GM18909 (cell line): Measurements from ENCODE around the gene TDRD9.
"Not testable (repeated sequence)": the region's sequence is repeated elsewhere in the genome, so short reads cannot be mapped to it uniquely, and the experiment has no call there.

Experiments used
- ATAC-seq: cut with Tn5 transposase; IDR thresholded peaks from one replicate; pipeline ENCODE4 v1.9.1; 2021; ENCODE audit warnings: mild to moderate bottlenecking; ENCODE audit not compliant: unreplicated experiment, poor library complexity

The TDRD9 gene

GRCh38 chr14:103969961-103970360, 41.7 kb downstream of the TDRD9 start:
- no peak for ATAC-seq

GRCh38 chr14:103973354-103973753, 45.1 kb downstream of the TDRD9 start:
- ATAC-seq: no peak

DNA sequence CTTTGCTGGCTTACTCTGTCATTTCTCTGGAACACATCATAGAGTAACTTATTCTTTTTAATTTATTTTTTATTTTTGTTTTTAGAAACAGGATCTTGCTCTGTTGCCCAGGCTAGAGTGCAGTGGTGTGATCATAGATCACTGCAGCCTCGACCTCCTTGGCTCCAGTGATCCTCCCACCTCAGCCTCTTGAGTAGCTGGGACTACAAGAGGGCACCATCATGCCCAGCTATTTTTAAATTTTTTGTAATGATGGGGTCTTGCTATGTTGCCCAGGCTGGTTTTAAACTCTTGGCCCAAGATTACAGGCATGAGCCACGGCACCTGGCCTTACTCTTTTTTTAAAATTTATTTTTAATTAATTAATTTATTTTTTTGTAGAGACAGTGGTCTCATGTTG, 46.3 kb downstream of the TDRD9 start:
- ATAC-seq: no peak

DNA sequence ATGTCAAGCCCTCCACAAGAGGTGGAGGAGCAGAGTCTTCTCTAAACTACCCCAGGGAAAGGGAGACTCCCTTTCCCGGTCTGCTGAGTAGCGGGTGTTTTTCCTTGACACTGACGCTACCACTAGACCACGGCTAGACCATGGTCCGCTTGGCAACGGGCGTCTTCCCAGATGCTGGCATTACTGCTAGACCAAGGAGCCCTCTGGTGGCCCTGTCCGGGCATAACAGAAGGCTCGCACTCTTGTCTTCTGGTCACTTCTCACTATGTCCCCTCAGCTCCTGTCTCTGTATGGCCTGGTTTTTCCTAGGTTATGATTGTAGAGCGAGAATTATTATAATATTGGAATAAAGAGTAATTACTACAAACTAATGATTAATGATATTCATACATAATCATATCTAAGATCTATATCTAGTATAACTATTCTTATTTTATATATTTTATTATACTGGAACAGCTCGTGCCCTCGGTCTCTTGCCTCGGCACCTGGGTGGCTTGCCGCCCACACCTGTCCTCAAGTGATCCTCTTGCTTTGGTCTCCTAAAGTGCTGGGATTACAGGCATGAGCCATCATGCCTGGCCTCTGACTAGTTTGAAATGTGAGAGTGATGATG, 52.5 kb downstream of the TDRD9 start:
- ATAC-seq: not testable (repeated sequence)

- no peak for ATAC-seq
These were observed 55.9 kb downstream of the TDRD9 start for GRCh38 chr14:103984196-103984595.

GRCh38 chr14:103989034-103989433, 60.8 kb downstream of the TDRD9 start:
- no peak for ATAC-seq

DNA sequence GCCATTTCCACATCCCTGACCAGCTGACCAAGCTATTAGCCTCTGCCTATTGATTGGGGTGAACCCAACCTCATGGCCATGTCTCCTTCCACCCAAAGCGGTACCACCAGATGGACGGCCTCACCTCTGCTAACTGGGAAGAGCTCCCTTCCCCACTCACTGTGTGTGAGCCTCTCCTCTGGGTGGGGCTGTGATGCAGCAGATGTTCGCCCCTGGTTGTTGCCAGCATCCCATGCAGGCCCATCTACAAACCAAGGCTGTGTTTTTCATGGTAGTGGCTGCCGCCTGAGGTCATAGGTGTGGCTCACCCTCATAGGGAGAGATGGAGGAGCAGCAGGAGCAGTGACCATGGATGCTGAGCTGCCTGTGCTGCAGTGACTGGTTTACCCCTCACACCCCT, 61.7 kb downstream of the TDRD9 start:
- no peak for ATAC-seq

DNA sequence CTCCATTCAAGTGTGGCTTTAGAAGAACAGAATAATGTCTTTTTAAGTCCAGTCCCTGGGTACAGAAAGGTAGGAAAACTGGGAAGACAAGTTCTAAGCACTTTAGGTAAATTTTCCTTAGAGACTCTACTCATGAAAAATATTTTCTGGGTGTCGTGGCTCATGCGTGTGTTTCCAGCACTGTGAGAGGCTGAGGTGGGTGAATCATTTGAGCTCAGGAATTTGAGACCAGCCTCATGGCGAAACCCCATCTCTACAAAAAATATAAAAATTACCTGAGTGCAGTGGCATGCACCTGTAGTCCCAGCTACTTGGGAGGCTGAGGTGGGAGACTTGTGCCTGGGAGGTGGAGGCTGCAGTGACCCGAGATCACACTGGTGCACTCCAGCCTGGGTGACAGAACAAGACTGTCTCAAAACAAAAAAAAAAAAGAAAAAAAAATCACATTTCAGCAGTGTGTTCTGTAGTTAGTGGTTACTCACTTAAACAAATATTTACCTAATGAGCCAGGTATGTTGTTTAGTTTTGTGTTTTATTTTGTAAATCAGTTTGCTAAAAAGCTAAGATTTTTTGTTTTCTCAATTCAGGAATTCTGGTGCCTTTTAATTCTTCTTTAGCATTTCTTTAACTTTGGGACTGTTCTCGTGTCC, 66.4 kb downstream of the TDRD9 start:
- ATAC-seq: no peak

DNA sequence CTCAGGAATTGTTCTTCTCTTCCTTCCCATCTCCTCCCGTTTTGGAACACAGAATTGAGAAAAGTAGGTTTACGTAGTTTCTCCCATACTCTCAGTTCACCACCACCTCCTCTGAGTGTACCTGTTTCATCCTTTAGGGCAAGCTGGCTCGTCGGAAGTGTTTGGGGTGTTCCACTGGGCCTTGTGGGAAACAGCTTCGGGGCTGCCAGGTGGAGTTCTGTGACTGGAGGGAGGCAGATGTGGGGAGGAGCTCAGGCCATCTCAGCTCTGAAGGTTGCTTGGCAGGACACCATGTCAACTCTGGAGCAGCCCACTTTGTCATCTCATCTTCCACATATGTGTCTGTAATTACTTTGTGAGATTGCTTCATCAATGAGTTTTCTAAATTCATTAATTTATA, 67.6 kb downstream of the TDRD9 start:
- ATAC-seq: no peak

GRCh38 chr14:103997391-103997790, 69.1 kb downstream of the TDRD9 start:
- no peak for ATAC-seq

- ATAC-seq: no peak
These were observed 69.8 kb downstream of the TDRD9 start for GRCh38 chr14:103998027-103998426.

DNA sequence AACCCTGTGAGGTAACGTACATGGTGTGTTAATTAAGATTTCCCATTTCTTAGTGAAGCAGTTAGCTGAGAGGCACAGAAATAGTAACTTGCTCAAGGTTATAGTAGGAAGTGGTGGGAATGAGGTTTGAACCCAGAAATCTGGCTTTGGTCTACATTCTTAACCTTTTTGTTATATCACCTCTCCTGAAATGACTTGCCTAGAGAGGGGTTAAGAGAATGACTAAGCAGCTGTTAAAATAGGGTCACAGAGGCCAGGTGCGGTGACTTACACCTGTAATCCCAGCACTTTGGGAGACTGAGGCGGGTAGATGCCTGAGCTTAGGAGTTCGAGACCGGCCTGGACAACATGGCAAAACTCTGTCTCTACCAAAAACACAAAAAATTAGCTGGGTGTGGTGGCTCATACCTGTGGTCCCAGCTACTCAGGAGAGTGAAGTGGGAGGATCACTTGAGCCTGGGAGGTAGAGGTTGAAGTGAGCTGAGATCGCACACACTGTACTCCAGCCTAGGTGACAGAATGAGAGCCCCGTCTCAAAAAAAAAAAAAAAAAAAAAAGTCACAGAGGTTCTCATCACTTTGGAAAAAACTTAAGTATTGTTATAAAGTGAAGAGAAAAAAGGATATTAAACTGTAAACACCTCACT, 71.7 kb downstream of the TDRD9 start:
- no peak for ATAC-seq

DNA sequence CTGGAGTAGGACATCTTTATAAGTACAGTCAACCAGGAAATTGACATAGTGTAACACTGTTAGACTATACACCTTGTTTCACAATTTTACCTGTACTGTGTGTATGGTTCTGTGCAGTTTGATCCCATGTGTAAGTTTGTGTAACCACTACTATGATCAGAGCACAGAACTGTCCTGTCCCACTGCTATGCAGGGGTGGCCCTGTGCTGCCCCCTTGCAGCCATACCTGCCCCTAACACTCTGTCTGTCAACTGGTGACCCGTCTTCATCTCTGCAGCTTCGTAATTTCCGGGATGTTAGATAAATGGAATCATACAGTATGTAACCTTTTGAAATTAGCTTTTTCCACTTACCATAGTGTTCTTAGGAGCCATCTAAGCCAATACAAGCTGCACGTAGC, 72.7 kb downstream of the TDRD9 start:
- no peak for ATAC-seq

GRCh38 chr14:104003616-104004015, 75.4 kb downstream of the TDRD9 start:
- no peak for ATAC-seq

GRCh38 chr14:104004849-104005248, 76.6 kb downstream of the TDRD9 start:
- no peak for ATAC-seq

- no peak for ATAC-seq
These were observed 77.2 kb downstream of the TDRD9 start for GRCh38 chr14:104005489-104005888.

DNA sequence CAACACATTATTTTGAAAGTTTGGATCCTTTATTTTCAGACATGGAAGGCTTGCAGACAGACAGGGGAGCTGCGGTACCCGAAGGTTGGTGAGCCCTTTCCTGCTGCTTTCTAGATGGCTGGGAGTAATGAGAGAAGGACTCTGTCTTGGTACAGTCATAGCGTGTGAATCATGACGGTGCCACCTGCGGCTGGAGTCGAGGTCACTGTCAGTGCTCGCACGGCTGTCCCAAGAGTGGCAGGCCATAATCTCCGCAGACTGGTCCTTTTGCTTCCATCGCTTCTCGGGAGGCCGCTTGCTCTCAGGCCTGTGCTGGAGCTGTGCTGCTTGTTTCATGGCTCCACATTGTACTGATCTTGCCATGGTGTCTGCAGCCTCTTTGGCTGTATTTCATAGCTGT, 78.9 kb downstream of the TDRD9 start:
- no peak for ATAC-seq

DNA sequence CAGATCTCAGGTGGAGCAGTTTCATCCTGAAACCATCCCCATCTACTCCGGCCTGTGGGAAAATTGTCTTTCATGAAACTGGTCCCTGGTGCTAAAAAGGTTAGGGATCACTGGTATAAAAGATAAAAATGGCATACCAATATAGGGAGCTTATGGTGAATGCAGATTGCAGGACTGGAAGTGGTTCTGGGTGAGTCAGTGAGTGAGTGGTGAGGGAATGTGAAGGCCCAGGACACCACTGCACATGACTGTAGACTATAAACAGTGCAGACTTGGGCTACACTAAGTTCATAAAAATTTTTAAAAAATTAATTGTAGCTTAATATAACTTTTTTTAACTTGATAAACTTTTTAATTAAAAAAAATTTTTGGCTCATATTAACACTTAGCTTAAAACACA, 81.0 kb downstream of the TDRD9 start:
- ATAC-seq: no peak

DNA sequence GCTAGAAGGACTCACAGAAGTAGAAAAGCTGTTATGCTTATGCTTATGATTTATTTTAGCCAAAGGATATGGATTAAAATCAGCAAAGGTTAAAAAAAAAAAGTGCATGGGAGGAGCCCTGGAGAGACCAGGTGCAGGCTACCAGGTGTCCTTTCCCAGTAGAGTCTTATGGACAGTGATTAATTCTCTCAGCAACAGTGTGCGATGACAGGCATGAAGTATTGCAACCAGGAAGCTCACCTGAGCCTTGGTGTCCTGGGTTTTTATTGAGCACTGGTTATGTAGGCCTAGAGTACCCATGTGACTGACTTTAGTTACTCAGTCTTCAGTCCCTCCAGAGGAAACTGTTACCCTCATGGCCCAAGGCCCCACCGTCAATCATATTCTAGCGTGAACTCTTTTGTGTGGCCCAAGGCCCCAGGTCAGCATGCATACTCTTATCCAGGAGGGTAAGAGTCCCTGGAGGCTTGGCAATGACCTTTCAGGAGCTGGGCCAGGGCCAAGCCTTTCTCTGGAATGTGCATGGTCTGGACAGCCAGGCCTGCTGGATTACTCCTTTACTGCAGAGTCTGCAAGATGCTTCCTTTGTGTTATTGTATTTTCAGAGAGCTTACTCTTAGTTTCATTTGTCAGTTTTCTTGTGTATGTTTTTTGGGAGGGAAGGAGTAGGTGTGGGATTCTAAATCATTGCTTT, 83.7 kb downstream of the TDRD9 start:
- ATAC-seq: no peak

GRCh38 chr14:104014764-104015163, 86.5 kb downstream of the TDRD9 start:
- no peak for ATAC-seq
